Panc1 (cell line): ENCODE data around the gene CREBBP. TPM values are rescaled to one million over a fixed set of nuclear protein-coding genes. Genes with fewer than 3 reads are reported as not detected.

Experiments used
- ATAC-seq: fragments of 200-7000 bp; cut with Tn5 transposase; 2 replicates; pipeline ENCODE4 v1.9.1; 2020; ENCODE audit warnings: mild to moderate bottlenecking, moderate library complexity
- BruUV-seq: library from RNA; stranded (reverse); fragments of 400-500 nt; replicated peaks from 2 replicates; lab custom pipeline; 2021; lab: Mats Ljungman, UMichigan
- CTCF ChIA-PET: fragments of 300-600 bp; sonication (Branson Sonifier 250); formaldehyde crosslinking; loops from one replicate; lab custom pipeline; 2022; ENCODE audit warnings: antibody characterized with exemption; lab: Charles Lee
- POLR2A ChIA-PET: fragments of 300-600 bp; sonication (Branson Sonifier 250); formaldehyde crosslinking; loops from one replicate; lab custom pipeline; 2022; ENCODE audit warnings: antibody characterized with exemption; lab: Charles Lee
- DNase-seq: peaks from one replicate; pipeline ENCODE4 v3.0.0-alpha.2; 2010; ENCODE audit warnings: low read depth, low spot score
- H3K27ac ChIP-seq: 2 replicates; pipeline ENCODE4 v1.5.1; 2011; ENCODE audit warnings: mild to moderate bottlenecking, low read length, inconsistent platforms
- H3K27me3 ChIP-seq: fragments of 200-500 bp; sonication (Bioruptor generic); 2 replicates; pipeline ENCODE4 v1.6.0; 2014; ENCODE audit warnings: low read length, inconsistent platforms; ENCODE audit not compliant: control insufficient read depth, insufficient read depth
- H3K36me3 ChIP-seq: fragments of 200-500 bp; sonication (Bioruptor generic); 2 replicates; pipeline ENCODE4 v1.5.1; 2014; ENCODE audit warnings: inconsistent platforms, mild to moderate bottlenecking, low read length, moderate library complexity; ENCODE audit not compliant: control insufficient read depth, insufficient read depth
- H3K4me1 ChIP-seq: 2 replicates; pipeline ENCODE4 v1.5.1; 2011; ENCODE audit warnings: inconsistent platforms, mild to moderate bottlenecking, low read length, moderate library complexity; ENCODE audit not compliant: control insufficient read depth, insufficient read depth
- H3K4me3 ChIP-seq, 2 experiments: 2 replicates each; pipeline ENCODE4 v1.5.1; 2011 to 2012; ENCODE audit warnings: low read depth in 2 of 2, low read length in 2 of 2, mild to moderate bottlenecking in 2 of 2, inconsistent platforms in 1 of 2, moderate library complexity in 1 of 2
- H3K9me3 ChIP-seq: fragments of 200-500 bp; sonication (Bioruptor generic); 2 replicates; pipeline ENCODE4 v1.5.1; 2014; ENCODE audit warnings: low read depth, mild to moderate bottlenecking, inconsistent platforms, low read length, moderate library complexity; ENCODE audit not compliant: control insufficient read depth, insufficient read depth
- CTCF ChIP-seq: fragments of 450-650 bp; IDR thresholded peaks from 2 replicates; pipeline ENCODE4 v1.5.1; 2017; ENCODE audit warnings: mild to moderate bottlenecking
- POLR2AphosphoS5 ChIP-seq: IDR thresholded peaks from 2 replicates; pipeline ENCODE4 v1.6.1; 2012; ENCODE audit warnings: mild to moderate bottlenecking, low read depth, low read length, moderate library complexity
- REST ChIP-seq, 2 experiments: IDR thresholded peaks; 2 replicates each; pipeline ENCODE4 v1.6.1; 2011 to 2012; ENCODE audit warnings: low read depth in 2 of 2, control low read depth in 1 of 2, low read length in 1 of 2, mild to moderate bottlenecking in 1 of 2, moderate library complexity in 1 of 2; ENCODE audit not compliant: insufficient read depth in 1 of 2
- SIN3A ChIP-seq: IDR thresholded peaks from 2 replicates; pipeline ENCODE4 v1.6.1; 2012; ENCODE audit warnings: low read depth, mild to moderate bottlenecking, low read length, moderate library complexity, borderline replicate concordance; ENCODE audit not compliant: insufficient read depth
- TCF7L2 ChIP-seq: IDR thresholded peaks from 2 replicates; pipeline ENCODE4 v1.6.1; 2011; ENCODE audit warnings: mild to moderate bottlenecking, low read depth, low read length, inconsistent platforms
- in situ Hi-C: cut with HindIII; loops from 2 replicates; pipeline ENCODE4 v1.10.0; 2016; ENCODE audit warnings: low sequenced_read_pairs, low pct_unique_long_range_greater_than_20kb
- intact Hi-C: fragments of 100-400 bp; cut with micrococcal nuclease; formaldehyde crosslinking; loops from one replicate; pipeline ENCODE4 v1.10.0; 2022; ENCODE audit not compliant: unreplicated experiment
- total RNA-seq: library from RNA; stranded (reverse); gene quantifications from one replicate; pipeline ENCODE4 v1.2.1, GENCODE V29; 2021; ENCODE audit not compliant: unreplicated experiment

CREBBP gene
- total RNA-seq, 1 experiment from 2014 or later: 60.2 TPM

DNA sequence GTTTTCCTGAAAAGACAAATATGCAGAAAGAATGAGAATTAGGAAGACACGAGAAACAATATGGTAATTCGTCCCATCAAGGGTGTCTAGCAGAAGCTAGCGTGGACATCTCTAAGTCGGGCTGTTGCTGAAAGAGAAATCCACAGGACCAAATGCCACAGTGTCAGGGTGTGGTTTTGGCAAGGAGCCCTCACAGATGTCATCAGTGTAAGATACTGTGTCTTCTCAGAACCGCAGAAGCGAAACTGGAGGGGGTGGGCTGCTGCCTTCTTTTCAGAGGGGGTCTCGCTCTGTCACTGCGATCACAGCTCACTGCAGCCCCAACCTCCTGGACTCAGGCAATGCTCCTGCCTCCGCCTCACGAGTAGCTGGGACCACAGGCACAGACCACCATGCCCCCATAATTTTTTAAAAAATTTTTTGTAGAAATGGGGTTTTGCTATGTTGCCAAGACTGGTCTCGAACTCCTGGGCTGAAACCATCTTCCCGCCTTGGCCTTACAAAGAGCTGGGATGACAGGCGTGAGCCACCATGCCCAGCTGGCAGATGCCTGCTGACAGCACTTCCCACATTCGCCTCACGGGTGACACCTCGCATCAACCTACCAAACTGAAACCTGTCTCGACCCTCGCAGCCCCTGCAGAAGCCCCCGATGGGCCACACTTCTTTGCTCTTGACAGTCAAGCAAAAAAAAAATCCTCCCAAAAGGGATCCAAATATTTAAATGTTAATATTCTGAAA lies 189.4 kb downstream of the CREBBP start:
- Histone ChIP-seq H3K27ac (no peak overlapping the region), H3K4me3 (no peak overlapping the region), H3K4me1 (0 out of 2 replicates have a peak, but pooled peaks cover 6% of the 10 kb centered on the region), H3K9me3 (no peaks in the 10 kb centered on the region), H3K27me3 (no peaks in the 10 kb centered on the region), H3K36me3 (no peaks in the 10 kb centered on the region)
- POLR2A ChIA-PET: no interaction called here
- CTCF ChIA-PET: no interaction called here
- TF ChIP-seq CTCF (no peak), SIN3A (no peak), TCF7L2 (no peak), REST (IDR thresholded peaks at IDR 0.05; ENCODE audit: insufficient read depth in 1 of 2, low read depth in 2 of 2, low read length in 1 of 2) (no peak), POLR2AphosphoS5 (no peak)
- in situ Hi-C loops: no loop called here
- ATAC-seq (peak; percentile 50), DNase-seq (no peak)
- intact Hi-C loops: no loop called here
- no TSS peak for BruUV-seq

- Histone ChIP-seq H3K4me1 (0 out of 2 replicates have a peak, but pooled peaks cover 6% of the 10 kb centered on the region), H3K27me3 (no peaks in the 10 kb centered on the region), H3K36me3 (no peaks in the 10 kb centered on the region), H3K27ac (no peak overlapping the region), H3K9me3 (no peaks in the 10 kb centered on the region), H3K4me3 (no peak overlapping the region)
- ChIA-PET POLR2A (no interaction called here), CTCF (no interaction called here)
- intact Hi-C loops: no loop called here
- in situ Hi-C loops: no loop called here
- no TSS peak for BruUV-seq
- peak; percentile 63 for DNase-seq
- peak; percentile 99 for ATAC-seq
- TF ChIP-seq REST (IDR thresholded peaks at IDR 0.05; ENCODE audit: insufficient read depth in 1 of 2, low read depth in 2 of 2, low read length in 1 of 2) (0 out of 4 replicates have a peak, but pooled peaks of 1 of the 2 experiments have one; percentile 39), CTCF (peak; percentile 96), SIN3A (no peak), POLR2AphosphoS5 (no peak), TCF7L2 (no peak)
Measured at GRCh38 chr16:3690470-3690928, 190.0 kb downstream of the CREBBP start.
